Stimulated activated CD4-positive, alpha-beta T cell treated with anti-CD3 and anti-CD28 coated beads, Interleukin-12 subunit alpha, Interleukin-12 subunit beta, amount 100 ng/mL, for 48 hours (primary cell): ENCODE data around the gene PREX1.

Experiments
- DNase-seq, 3 donors: peaks; one replicate each; pipeline ENCODE4 v3.0.0-alpha.2; 2020; ENCODE audit warnings: low read depth in 2 of 3, low spot score in 1 of 3

PREX1 gene

GRCh38 chr20:48722002-48722731 lies 105.6 kb downstream of the PREX1 start:
- no peak for DNase-seq

- DNase-seq, result no peak
These were observed 106.3 kb downstream of the PREX1 start for GRCh38 chr20:48721324-48722001.

GRCh38 chr20:48720256-48720985 lies 107.4 kb downstream of the PREX1 start:
- DNase-seq, result no peak

- no peak for DNase-seq
These were observed 108.1 kb downstream of the PREX1 start for GRCh38 chr20:48719598-48720255.

- DNase-seq, result peak in 1 of 3 donors; percentile 10
These were observed 108.8 kb downstream of the PREX1 start for GRCh38 chr20:48718786-48719578.

GRCh38 chr20:48717680-48718223 lies 110.0 kb downstream of the PREX1 start:
- DNase-seq, result no peak

GRCh38 chr20:48717095-48717672 lies 110.6 kb downstream of the PREX1 start:
- DNase-seq, result no peak

GRCh38 chr20:48716541-48716940 lies 111.3 kb downstream of the PREX1 start:
- no peak for DNase-seq

- peak in 2 of 3 donors; percentile 14 to 34 for DNase-seq
These were observed 111.7 kb downstream of the PREX1 start for GRCh38 chr20:48716086-48716485.

GRCh38 chr20:48714764-48715163 lies 113.0 kb downstream of the PREX1 start:
- DNase-seq, result no peak

GRCh38 chr20:48711696-48712464 lies 115.9 kb downstream of the PREX1 start:
- no peak for DNase-seq

- DNase-seq, result no peak
These were observed 116.8 kb downstream of the PREX1 start for GRCh38 chr20:48711044-48711428.

GRCh38 chr20:48710341-48711043 lies 117.3 kb downstream of the PREX1 start:
- DNase-seq, result no peak

- DNase-seq, result no peak
These were observed 118.1 kb downstream of the PREX1 start for GRCh38 chr20:48709744-48710143.

- DNase-seq, result no peak
These were observed 118.6 kb downstream of the PREX1 start for GRCh38 chr20:48709058-48709691.

- DNase-seq, result no peak
These were observed 119.2 kb downstream of the PREX1 start for GRCh38 chr20:48708630-48709029.

GRCh38 chr20:48708116-48708515 lies 119.7 kb downstream of the PREX1 start:
- no peak for DNase-seq

GRCh38 chr20:48706710-48707365 lies 121.0 kb downstream of the PREX1 start:
- no peak for DNase-seq
